ENCODE measurements around the gene CA11. TPM values are rescaled to one million over a fixed set of nuclear protein-coding genes. Genes with fewer than 3 reads are reported as not detected.

CA11 gene
- total and polyA plus RNA-seq, 9 of the 15 experiments (the other 6 are each of a cell fraction or from before 2014, with no cell fraction given) = 2.9 to 19.9 (median 8.3) TPM

DNA sequence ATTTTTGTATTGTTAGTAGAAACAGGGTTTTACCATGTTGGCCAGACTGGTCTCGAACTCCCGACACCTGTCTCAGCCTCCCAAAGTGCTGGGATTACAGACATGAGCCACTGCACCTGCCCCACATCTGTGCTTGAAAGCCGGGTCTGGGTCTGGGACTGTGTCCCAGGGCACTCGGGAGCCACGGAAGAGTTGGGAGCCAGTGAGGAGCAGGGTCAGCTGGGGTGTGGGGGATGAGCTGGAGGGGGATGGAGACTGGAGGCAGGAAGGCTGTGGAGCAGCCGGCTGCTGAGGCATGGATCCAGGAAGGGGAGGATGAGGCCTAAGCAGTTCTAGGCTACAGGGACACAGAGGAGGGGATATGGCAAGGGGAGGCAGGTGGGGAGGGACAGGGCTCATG lies 50.2 kb downstream of the CA11 start:
- ChIA-PET POLR2A (interaction anchor here (0.5 to 2.3 kb wide), 2 partner anchors 10 to 21 kb away, joined by 3 to 9 read pairs; no protein-coding TSS in a partner anchor), CTCF (ENCODE audit: low intra/inter-chr PET ratio) (no interaction called here)
- peak overlapping the region in 1 of 2 experiments; percentile 35; a peak in 1 of 4 replicates for H3K9ac ChIP-seq (ENCODE audit: insufficient read depth in 1 of 2, low read depth in 2 of 2, low read length in 2 of 2)
- H3K79me2 ChIP-seq (ENCODE audit: control insufficient read depth, insufficient read depth, low read length) = no peaks in the 10 kb centered on the region
- no peak overlapping the region for H3K27ac ChIP-seq (ENCODE audit: extremely low read depth, low read depth, low read length)
- H4K20me1 ChIP-seq (replicated peaks; ENCODE audit: control insufficient read depth, insufficient read depth, low read length) = 0 out of 2 replicates have a peak, but pooled peaks cover 2% of the 10 kb centered on the region
- DNase-seq (ENCODE audit: extremely low read depth in 1 of 4, low spot score in 3 of 4) = no peak
- intact Hi-C loops (cut with micrococcal nuclease) (no loop called here), in situ Hi-C loops (cut with MboI) (loop anchor here (25.0 kb wide), 1 partner anchor 1516 kb away; no protein-coding TSS in a partner anchor)
- peaks cover 0 to 31% of the 10 kb centered on the region in 2 experiments; a peak in 2 of 5 replicates for H3K4me1 ChIP-seq (replicated peaks in 1 of 2; ENCODE audit: control insufficient read depth in 2 of 2, insufficient read depth in 2 of 2, low read length in 2 of 2)
- H3K9me1 ChIP-seq (ENCODE audit: control insufficient read depth, insufficient read depth, low read length) = peaks cover 2% of the 10 kb centered on the region
- WGBS (ENCODE audit: insufficient coverage, low coverage, missing lambda C conversion rate) = 52% methylated on average over 6 of the region's 6 CpGs
- no TSS peak for BruUV-seq (replicated peaks)
- H2AFZ ChIP-seq (ENCODE audit: low read depth, low read length) = no peak overlapping the region
- H3K4me2 ChIP-seq (ENCODE audit: insufficient read depth, low read length) = no peak overlapping the region
- H3K36me3 ChIP-seq (ENCODE audit: control insufficient read depth, insufficient read depth, low read length) = no peaks in the 10 kb centered on the region
- peaks cover 0 to 7% of the 10 kb centered on the region in 2 experiments; a peak in 2 of 5 replicates for H3K27me3 ChIP-seq (ENCODE audit: control insufficient read depth in 2 of 2, insufficient read depth in 2 of 2, low read length in 2 of 2)
- no peak for FAIRE-seq
- no peak for ATAC-seq
- H3K4me3 ChIP-seq = no peak overlapping the region
- H3K9me3 ChIP-seq (replicated peaks; ENCODE audit: control insufficient read depth, insufficient read depth, low read depth, low read length) = no peaks in the 10 kb centered on the region
- TF ChIP-seq ZFP36 (IDR thresholded peaks at IDR 0.05; ENCODE audit: low read depth, low read length, partially characterized antibody) (peak; percentile 26), RBM39 (optimal IDR thresholded peaks at IDR 0.05; ENCODE audit: low read depth, low read length) (no peak)

DNA sequence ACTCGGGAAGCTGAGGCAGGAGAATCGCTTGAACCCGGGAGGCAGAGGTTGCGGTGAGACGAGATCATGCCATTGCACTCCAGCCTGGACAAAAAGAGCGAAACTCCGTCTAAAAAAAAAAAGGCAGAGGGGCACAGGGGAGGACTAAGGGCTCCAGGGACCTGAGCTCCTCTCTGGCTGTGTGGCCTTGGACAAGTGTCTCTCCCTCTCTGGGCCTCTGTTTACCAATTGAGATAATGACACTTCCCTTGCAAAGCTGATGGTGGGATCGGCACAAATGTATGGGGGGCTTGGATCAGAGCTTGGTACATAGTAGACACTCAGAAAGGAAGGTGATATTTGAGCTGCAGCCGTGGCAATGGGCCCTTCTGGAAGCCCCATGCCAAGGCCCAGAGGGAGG lies 50.8 kb downstream of the CA11 start:
- Histone ChIP-seq H3K79me2 (ENCODE audit: control insufficient read depth, insufficient read depth, low read length) (no peaks in the 10 kb centered on the region), H3K27ac (ENCODE audit: extremely low read depth, low read depth, low read length) (no peak overlapping the region), H2AFZ (ENCODE audit: low read depth, low read length) (no peak overlapping the region), H3K9me3 (replicated peaks; ENCODE audit: control insufficient read depth, insufficient read depth, low read depth, low read length) (no peaks in the 10 kb centered on the region), H3K36me3 (ENCODE audit: control insufficient read depth, insufficient read depth, low read length) (no peaks in the 10 kb centered on the region), H3K9ac (ENCODE audit: insufficient read depth in 1 of 2, low read depth in 2 of 2, low read length in 2 of 2) (no peak overlapping the region), H4K20me1 (replicated peaks; ENCODE audit: control insufficient read depth, insufficient read depth, low read length) (0 out of 2 replicates have a peak, but pooled peaks cover 2% of the 10 kb centered on the region), H3K4me1 (replicated peaks in 1 of 2; ENCODE audit: control insufficient read depth in 2 of 2, insufficient read depth in 2 of 2, low read length in 2 of 2) (peaks cover 0 to 30% of the 10 kb centered on the region in 2 experiments; a peak in 2 of 5 replicates), H3K27me3 (ENCODE audit: control insufficient read depth in 2 of 2, insufficient read depth in 2 of 2, low read length in 2 of 2) (peaks cover 0 to 7% of the 10 kb centered on the region in 2 experiments; a peak in 2 of 5 replicates), H3K9me1 (ENCODE audit: control insufficient read depth, insufficient read depth, low read length) (peaks cover 2% of the 10 kb centered on the region), H3K4me2 (ENCODE audit: insufficient read depth, low read length) (no peak overlapping the region), H3K4me3 (no peak overlapping the region)
- no peak for FAIRE-seq
- no peak for ATAC-seq
- intact Hi-C loops (cut with micrococcal nuclease) (no loop called here), in situ Hi-C loops (cut with MboI) (loop anchor here (25.0 kb wide), 1 partner anchor 1517 kb away; no protein-coding TSS in a partner anchor)
- TF ChIP-seq SMARCA5 (IDR thresholded peaks at IDR 0.05) = peak; percentile 72; the same call in 1 of the 2 replicates
- TF ChIP-seq ZBTB33 (CRISPR knock-in tag; IDR thresholded peaks at IDR 0.05) = no peak
- TF ChIP-seq RBM25 (IDR thresholded peaks at IDR 0.05; ENCODE audit: low read depth, low read length, severe bottlenecking) = peak; percentile 72
- peak; percentile 62 for TF ChIP-seq BCOR (IDR thresholded peaks at IDR 0.05)
- TF ChIP-seq ZFP36 (IDR thresholded peaks at IDR 0.05; ENCODE audit: low read depth, low read length, partially characterized antibody) = peak; percentile 62
- CTCF ChIA-PET (ENCODE audit: low intra/inter-chr PET ratio) = no interaction called here
- WGBS (ENCODE audit: insufficient coverage, low coverage, missing lambda C conversion rate) = 36% methylated on average over 4 of the region's 9 CpGs
- POLR2A ChIA-PET = interaction anchor here (0.5 to 2.6 kb wide), 3 partner anchors 10 to 22 kb away, joined by 3 to 9 read pairs (median 8); no protein-coding TSS in a partner anchor
- BruUV-seq (replicated peaks) = no TSS peak
- DNase-seq (ENCODE audit: extremely low read depth in 1 of 4, low spot score in 3 of 4) = no peak

Data from K562 (cell line).